Measurements from ENCODE around the gene ABI1. TPM values are rescaled to one million over a fixed set of nuclear protein-coding genes. Genes with fewer than 3 reads are reported as not detected.

Gene ABI1
- total RNA-seq, 1 experiment from 2014 or later = 33.9 TPM

DNA sequence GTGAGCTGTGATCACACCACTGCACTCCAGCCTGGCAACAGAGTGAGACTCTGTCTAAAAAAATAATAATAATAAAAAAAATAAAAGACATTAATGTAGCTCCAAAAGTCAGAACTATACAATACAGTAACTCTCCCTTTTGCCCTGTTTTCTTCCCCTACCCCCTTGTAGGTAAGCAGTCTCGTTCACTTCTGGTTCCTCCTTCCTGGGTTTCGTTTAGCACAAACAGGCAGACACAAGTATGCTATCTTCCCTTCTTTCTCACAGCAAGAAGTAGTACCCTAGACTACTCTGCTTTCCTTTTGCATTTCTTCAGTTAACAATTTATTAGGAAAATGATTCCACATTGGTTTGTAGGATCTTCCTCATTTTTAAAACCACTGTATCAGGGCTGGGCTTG, 130.2 kb downstream of the ABI1 start (continued):
- TF ChIP-seq ZBTB43 (CRISPR knock-in tag; IDR thresholded peaks at IDR 0.05) = no peak
- no peak for TF ChIP-seq EMX1 (CRISPR knock-in tag; IDR thresholded peaks at IDR 0.05)
- TF ChIP-seq TEAD1 (CRISPR knock-in tag; IDR thresholded peaks at IDR 0.05) = no peak
- no peak for TF ChIP-seq ZNF396 (CRISPR knock-in tag; IDR thresholded peaks at IDR 0.05; ENCODE audit: borderline replicate concordance)
- TF ChIP-seq GTF2I (CRISPR knock-in tag; conservative IDR thresholded peaks at IDR 0.05) = no peak
- TF ChIP-seq NFATC4 (CRISPR knock-in tag; IDR thresholded peaks at IDR 0.05) = no peak

GRCh38 chr10:26729395-26729794, 131.4 kb downstream of the ABI1 start:
- H3K36me3 Mint-ChIP-seq = peaks cover 45% of the 10 kb centered on the region
- no peak overlapping the region for H3K27ac Mint-ChIP-seq
- H3K9me3 Mint-ChIP-seq = no peaks in the 10 kb centered on the region
- TF ChIP-seq ZBTB21 (CRISPR knock-in tag; IDR thresholded peaks at IDR 0.05; ENCODE audit: borderline replicate concordance) (no peak), NR2C2 (CRISPR knock-in tag; IDR thresholded peaks at IDR 0.05) (no peak), NR3C1 (CRISPR knock-in tag; conservative IDR thresholded peaks at IDR 0.05; ENCODE audit: low read depth) (no peak), ZNF281 (CRISPR knock-in tag; IDR thresholded peaks at IDR 0.05) (no peak), ZNF219 (CRISPR knock-in tag; IDR thresholded peaks at IDR 0.05; ENCODE audit: borderline replicate concordance) (no peak), FOXP1 (CRISPR knock-in tag; IDR thresholded peaks at IDR 0.05; ENCODE audit: borderline replicate concordance) (no peak), ZBTB43 (CRISPR knock-in tag; IDR thresholded peaks at IDR 0.05) (no peak), TEAD1 (CRISPR knock-in tag; IDR thresholded peaks at IDR 0.05) (no peak), TEAD4 (CRISPR knock-in tag; IDR thresholded peaks at IDR 0.05) (no peak), TCF7 (CRISPR knock-in tag; IDR thresholded peaks at IDR 0.05; ENCODE audit: low read depth) (no peak), ZNF121 (CRISPR knock-in tag; IDR thresholded peaks at IDR 0.05) (no peak), SMAD3 (CRISPR knock-in tag; IDR thresholded peaks at IDR 0.05; ENCODE audit: borderline replicate concordance) (no peak), ZNF423 (CRISPR knock-in tag; IDR thresholded peaks at IDR 0.05) (no peak), GABPB1 (CRISPR knock-in tag; IDR thresholded peaks at IDR 0.05) (no peak)
- TF ChIP-seq, protein P1, sequence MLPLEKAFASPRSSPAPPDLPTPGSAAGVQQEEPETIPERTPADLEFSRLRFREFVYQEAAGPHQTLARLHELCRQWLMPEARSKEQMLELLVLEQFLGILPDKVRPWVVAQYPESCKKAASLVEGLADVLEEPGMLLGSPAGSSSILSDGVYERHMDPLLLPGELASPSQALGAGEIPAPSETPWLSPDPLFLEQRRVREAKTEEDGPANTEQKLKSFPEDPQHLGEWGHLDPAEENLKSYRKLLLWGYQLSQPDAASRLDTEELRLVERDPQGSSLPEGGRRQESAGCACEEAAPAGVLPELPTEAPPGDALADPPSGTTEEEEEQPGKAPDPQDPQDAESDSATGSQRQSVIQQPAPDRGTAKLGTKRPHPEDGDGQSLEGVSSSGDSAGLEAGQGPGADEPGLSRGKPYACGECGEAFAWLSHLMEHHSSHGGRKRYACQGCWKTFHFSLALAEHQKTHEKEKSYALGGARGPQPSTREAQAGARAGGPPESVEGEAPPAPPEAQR (CRISPR knock-in tag; IDR thresholded peaks at IDR 0.05) = no peak
- TF ChIP-seq, protein P2, sequence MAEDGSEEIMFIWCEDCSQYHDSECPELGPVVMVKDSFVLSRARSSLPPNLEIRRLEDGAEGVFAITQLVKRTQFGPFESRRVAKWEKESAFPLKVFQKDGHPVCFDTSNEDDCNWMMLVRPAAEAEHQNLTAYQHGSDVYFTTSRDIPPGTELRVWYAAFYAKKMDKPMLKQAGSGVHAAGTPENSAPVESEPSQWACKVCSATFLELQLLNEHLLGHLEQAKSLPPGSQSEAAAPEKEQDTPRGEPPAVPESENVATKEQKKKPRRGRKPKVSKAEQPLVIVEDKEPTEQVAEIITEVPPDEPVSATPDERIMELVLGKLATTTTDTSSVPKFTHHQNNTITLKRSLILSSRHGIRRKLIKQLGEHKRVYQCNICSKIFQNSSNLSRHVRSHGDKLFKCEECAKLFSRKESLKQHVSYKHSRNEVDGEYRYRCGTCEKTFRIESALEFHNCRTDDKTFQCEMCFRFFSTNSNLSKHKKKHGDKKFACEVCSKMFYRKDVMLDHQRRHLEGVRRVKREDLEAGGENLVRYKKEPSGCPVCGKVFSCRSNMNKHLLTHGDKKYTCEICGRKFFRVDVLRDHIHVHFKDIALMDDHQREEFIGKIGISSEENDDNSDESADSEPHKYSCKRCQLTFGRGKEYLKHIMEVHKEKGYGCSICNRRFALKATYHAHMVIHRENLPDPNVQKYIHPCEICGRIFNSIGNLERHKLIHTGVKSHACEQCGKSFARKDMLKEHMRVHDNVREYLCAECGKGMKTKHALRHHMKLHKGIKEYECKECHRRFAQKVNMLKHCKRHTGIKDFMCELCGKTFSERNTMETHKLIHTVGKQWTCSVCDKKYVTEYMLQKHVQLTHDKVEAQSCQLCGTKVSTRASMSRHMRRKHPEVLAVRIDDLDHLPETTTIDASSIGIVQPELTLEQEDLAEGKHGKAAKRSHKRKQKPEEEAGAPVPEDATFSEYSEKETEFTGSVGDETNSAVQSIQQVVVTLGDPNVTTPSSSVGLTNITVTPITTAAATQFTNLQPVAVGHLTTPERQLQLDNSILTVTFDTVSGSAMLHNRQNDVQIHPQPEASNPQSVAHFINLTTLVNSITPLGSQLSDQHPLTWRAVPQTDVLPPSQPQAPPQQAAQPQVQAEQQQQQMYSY (CRISPR knock-in tag; IDR thresholded peaks at IDR 0.05) = no peak
- TF ChIP-seq, protein P3, sequence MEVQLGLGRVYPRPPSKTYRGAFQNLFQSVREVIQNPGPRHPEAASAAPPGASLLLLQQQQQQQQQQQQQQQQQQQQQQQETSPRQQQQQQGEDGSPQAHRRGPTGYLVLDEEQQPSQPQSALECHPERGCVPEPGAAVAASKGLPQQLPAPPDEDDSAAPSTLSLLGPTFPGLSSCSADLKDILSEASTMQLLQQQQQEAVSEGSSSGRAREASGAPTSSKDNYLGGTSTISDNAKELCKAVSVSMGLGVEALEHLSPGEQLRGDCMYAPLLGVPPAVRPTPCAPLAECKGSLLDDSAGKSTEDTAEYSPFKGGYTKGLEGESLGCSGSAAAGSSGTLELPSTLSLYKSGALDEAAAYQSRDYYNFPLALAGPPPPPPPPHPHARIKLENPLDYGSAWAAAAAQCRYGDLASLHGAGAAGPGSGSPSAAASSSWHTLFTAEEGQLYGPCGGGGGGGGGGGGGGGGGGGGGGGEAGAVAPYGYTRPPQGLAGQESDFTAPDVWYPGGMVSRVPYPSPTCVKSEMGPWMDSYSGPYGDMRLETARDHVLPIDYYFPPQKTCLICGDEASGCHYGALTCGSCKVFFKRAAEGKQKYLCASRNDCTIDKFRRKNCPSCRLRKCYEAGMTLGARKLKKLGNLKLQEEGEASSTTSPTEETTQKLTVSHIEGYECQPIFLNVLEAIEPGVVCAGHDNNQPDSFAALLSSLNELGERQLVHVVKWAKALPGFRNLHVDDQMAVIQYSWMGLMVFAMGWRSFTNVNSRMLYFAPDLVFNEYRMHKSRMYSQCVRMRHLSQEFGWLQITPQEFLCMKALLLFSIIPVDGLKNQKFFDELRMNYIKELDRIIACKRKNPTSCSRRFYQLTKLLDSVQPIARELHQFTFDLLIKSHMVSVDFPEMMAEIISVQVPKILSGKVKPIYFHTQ (CRISPR knock-in tag; IDR thresholded peaks at IDR 0.05) = no peak
- TF ChIP-seq, protein P4, sequence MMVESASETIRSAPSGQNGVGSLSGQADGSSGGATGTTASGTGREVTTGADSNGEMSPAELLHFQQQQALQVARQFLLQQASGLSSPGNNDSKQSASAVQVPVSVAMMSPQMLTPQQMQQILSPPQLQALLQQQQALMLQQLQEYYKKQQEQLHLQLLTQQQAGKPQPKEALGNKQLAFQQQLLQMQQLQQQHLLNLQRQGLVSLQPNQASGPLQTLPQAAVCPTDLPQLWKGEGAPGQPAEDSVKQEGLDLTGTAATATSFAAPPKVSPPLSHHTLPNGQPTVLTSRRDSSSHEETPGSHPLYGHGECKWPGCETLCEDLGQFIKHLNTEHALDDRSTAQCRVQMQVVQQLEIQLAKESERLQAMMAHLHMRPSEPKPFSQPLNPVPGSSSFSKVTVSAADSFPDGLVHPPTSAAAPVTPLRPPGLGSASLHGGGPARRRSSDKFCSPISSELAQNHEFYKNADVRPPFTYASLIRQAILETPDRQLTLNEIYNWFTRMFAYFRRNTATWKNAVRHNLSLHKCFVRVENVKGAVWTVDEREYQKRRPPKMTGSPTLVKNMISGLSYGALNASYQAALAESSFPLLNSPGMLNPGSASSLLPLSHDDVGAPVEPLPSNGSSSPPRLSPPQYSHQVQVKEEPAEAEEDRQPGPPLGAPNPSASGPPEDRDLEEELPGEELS (CRISPR knock-in tag; IDR thresholded peaks at IDR 0.05) = no peak
- no peaks in the 10 kb centered on the region for H3K27me3 Mint-ChIP-seq (ENCODE audit: low read depth)
- DNase-seq (ENCODE audit: low spot score) (no peak), ATAC-seq (no peak)
- CTCF ChIA-PET = no interaction called here
- no peak overlapping the region for H3K4me3 Mint-ChIP-seq
- POLR2A ChIA-PET = no interaction called here
- peaks cover 9% of the 10 kb centered on the region for H3K4me1 Mint-ChIP-seq
